COLO668 (cell line): ENCODE measurements around the gene ZBTB48.

ENCODE experiments used
- DNase-seq: peaks from one replicate; lab custom pipeline; 2025; ENCODE audit not compliant: unreplicated experiment; lab: John Stamatoyannopoulos, UW

ZBTB48 gene

DNA sequence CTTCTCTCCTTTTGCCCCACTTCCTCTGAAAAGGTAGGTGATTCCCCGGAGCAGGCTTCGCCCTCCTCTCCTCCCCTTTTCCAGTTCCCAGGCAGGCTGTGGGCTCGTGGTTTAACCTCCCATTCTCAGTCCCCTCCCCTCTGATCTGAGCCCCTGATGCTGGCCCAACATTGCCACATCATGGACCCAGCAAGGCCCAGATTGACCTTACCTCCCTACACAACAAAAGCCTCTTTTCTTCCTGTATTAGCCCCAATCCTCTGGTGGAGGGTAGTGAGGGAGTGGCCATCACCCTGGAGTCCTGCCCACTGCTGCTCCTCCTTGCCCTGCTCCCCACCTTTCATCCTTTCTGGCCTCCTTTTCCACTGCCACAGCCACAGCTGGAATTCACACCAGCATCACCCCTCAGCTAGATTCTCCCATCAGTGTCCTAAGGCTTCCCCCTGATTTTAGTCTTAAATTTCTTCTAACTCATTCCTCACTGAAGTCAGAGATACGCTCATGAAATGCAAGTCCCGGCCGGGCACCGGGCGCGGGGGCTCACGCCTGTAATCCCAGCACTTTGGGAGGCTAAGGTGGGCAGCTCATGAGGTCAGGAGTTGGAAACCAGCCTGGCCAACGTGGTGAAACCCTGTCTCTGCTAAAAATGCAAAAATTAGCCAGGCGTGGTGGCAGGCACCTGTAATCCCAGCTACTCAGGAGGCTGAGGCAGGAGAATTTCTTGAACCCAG, 7.0 kb upstream of the ZBTB48 start:
- DNase-seq: no peak

DNA sequence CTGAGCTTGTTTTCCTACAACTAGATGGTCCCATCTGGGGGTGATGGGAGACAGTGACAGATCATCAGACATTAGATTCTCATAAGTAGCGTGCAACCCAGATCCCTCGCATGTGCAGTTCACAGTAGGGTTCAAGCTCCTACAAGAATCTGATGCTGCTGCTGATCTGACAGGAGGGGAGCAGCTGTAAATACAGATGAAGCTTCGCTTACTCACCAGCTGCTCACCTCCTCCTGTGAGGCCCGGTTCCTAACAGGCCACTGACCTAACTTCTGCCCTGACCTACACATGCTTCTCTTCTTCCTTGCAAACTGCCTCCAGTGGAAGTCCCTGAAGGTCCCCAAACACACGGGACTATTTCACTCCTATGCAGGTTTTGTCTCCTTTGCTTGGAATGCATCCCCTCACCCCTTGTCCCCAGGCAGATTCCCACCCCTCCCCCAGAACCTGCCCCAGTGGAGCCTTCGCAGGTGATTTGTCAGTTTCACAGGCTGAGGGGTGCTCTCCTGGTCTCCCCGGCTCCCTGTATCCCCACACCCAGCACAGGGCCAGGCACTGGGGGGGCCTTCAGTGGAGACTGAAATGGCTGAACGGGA, 5.7 kb upstream of the ZBTB48 start:
- DNase-seq: no peak

DNA sequence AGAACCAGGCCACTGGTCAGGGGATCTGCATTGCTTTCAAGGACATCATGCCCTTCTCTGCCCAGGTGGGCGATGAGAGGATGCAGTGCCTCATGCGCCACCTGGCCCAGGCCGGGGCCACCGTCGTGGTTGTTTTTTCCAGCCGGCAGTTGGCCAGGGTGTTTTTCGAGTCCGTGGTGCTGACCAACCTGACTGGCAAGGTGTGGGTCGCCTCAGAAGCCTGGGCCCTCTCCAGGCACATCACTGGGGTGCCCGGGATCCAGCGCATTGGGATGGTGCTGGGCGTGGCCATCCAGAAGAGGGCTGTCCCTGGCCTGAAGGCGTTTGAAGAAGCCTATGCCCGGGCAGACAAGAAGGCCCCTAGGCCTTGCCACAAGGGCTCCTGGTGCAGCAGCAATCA, 5.0 kb upstream of the ZBTB48 start:
- DNase-seq: no peak

DNA sequence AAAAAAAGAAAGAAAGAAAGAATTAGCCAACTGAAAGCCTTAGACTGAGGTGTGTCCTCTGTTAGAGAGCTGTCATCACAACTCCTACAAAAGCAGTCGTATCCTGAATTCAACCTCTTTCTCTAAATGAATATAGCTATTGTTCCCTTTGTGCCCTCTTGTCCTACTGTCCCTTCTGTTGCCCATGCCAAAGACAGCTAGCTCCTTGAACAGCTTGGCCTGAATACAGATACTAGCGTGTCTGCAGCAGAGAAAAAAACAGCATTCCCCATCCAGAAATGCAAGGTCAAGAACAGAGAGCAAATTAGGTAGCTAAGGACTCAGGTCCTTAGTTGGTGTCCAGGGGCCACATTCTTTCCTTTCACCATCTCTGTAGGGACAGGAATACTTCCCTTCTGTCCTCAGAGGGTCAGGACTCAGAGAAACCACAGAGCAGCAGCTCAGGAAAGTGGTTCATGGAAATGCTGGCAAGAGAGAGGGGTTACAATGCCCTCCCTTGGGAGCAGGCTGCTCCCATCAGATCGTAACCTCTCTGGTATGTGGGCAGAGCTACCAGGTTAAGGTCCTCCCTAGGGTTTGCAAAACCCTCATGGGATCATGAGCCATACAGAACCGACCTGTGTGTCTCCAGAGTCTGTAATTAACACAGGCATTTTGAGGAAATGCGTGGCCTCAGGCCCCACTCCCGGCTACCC, 1.8 kb upstream of the ZBTB48 start:
- no peak for DNase-seq

DNA sequence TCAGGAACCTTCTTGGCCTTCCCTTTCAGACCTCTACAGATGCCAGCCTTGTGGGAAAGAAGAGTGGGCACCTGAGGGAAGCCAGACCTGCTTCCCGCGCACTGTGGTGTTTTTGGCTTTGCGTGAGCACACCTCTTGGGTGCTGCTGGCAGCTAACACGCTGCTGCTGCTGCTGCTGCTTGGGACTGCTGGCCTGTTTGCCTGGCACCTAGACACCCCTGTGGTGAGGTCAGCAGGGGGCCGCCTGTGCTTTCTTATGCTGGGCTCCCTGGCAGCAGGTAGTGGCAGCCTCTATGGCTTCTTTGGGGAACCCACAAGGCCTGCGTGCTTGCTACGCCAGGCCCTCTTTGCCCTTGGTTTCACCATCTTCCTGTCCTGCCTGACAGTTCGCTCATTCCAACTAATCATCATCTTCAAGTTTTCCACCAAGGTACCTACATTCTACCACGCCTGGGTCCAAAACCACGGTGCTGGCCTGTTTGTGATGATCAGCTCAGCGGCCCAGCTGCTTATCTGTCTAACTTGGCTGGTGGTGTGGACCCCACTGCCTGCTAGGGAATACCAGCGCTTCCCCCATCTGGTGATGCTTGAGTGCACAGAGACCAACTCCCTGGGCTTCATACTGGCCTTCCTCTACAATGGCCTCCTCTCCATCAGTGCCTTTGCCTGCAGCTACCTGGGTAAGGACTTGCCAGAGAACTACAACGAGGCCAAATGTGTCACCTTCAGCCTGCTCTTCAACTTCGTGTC, 995 bp upstream of the ZBTB48 start:
- no peak for DNase-seq

DNA sequence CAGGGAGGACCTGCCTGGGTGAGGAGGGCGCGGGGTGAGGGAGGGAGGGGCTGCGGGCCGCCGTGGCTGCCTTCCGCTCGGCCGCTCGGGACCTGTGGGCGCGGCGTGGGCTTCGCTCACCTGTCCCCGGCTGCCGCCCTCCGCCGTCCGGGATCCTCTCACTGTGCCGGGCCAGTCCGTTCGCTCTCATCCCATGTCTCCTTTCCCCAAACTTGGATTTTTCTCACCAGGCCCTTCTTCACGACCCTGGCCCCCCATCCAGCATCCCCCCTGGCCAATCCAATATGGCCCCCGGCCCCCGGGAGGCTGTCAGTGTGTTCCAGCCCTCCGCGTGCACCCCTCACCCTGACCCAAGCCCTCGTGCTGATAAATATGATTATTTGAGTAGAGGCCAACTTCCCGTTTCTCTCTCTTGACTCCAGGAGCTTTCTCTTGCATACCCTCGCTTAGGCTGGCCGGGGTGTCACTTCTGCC, 362 bp downstream of the ZBTB48 start:
- DNase-seq: no peak

DNA sequence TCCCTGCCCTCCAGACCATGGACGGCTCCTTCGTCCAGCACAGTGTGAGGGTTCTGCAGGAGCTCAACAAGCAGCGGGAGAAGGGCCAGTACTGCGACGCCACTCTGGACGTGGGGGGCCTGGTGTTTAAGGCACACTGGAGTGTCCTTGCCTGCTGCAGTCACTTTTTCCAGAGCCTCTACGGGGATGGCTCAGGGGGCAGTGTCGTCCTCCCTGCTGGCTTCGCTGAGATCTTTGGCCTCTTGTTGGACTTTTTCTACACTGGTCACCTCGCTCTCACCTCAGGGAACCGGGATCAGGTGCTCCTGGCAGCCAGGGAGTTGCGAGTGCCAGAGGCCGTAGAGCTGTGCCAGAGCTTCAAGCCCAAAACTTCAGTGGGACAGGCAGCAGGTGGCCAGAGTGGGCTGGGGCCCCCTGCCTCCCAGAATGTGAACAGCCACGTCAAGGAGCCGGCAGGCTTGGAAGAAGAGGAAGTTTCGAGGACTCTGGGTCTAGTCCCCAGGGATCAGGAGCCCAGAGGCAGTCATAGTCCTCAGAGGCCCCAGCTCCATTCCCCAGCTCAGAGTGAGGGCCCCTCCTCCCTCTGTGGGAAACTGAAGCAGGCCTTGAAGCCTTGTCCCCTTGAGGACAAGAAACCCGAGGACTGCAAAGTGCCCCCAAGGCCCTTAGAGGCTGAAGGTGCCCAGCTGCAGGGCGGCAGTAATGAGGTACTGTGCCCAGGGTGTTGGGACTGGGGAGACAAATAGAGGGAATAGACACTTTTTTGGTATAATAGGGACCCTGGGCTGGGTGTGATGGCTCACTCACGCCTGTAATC, 1.0 kb downstream of the ZBTB48 start:
- DNase-seq: no peak

DNA sequence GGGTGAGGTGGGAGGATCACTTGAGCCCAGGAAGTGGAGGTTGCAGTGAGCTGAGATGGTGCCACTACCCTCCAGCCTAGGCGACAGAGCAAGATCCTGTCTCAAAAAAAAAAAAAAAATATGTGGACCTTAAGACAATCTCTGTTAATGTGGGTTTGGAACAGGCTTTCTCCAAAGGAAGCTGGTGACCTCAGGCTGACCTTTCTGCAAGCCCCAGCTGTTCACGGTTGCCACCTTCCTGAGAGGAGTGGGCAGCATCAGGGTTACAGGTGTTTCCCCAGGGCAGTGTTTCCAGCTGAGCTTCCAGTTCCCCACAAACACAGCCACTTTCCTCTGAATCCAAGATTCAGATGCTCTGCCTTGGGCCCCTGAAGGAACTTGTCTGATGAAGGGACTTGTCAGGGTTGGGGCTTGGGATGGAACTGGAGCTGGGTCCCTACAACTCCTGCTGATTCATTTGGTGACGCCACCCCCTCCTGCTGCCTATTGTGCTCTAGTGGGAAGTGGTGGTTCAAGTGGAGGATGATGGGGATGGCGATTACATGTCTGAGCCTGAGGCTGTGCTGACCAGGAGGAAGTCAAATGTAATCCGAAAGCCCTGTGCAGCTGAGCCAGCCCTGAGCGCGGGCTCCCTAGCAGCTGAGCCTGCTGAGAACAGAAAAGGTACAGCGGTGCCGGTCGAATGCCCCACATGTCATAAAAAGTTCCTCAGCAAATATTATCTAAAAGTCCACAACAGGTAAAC, 1.9 kb downstream of the ZBTB48 start:
- peak; percentile 89 for DNase-seq

DNA sequence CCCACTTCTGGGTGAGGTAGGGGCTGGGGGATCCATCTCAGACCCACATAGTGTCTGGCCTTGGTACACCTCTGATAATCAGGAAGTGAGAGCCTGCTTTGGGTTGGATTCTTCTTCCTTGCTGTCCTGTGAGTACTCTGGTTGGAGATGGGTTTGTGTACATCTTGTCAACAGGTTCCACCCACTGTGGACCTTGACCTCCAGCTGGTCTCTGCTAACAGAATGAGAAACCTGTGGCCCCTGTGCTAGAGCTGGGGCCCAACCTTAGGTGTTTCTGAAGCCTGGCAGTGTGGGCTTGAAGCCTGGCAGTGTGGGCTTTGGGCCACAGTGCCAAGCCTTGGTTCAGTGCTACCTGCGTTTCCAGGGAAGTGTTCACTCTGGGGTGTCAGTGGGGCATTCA, 2.6 kb downstream of the ZBTB48 start:
- peak; percentile 97 for DNase-seq

DNA sequence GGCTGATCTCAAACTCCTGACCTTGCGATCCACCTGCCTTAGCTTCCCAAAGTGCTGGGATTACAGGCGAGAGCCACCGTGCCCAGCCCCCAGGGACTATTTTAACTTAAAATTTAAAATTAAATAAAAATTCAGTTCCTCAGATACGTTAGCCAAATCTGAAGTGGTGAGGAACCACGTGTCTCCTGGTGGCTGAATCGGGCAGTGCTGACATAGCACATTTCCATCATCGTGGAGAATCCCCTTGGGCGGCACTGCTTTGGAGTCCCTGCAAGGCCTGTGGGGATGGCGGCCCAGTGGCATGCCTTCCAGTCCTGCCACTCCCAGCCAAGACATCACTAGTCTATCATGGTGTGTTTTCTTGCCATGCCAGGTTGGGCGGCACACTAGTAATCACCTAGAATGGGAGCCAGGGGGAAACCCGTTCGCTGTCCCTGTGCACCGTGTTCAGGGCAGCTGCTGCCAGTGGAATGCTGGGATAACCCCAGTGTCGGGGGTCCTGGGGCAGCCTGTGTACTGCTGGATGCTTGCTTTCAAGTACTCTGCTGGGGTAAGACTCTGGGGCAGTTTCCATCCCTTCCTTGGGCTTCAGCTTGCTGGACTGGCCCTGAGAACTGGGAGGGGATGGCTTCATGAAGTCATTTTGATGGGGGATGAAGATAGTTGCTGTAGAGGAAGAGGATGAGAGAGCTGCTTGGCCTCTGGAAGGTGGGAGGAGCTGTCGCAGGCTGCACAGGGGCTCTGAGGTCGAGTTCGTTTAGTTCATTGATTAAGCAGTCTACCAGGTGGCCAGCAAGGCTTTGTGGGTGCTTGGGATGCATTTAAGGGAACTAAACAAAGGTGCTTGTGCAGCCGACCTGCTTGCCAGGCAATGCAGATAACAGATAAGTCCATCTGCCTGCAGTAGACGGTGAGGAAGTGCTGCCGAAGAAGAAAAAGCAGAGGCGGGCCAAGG, 4.6 kb downstream of the ZBTB48 start:
- DNase-seq: no peak

DNA sequence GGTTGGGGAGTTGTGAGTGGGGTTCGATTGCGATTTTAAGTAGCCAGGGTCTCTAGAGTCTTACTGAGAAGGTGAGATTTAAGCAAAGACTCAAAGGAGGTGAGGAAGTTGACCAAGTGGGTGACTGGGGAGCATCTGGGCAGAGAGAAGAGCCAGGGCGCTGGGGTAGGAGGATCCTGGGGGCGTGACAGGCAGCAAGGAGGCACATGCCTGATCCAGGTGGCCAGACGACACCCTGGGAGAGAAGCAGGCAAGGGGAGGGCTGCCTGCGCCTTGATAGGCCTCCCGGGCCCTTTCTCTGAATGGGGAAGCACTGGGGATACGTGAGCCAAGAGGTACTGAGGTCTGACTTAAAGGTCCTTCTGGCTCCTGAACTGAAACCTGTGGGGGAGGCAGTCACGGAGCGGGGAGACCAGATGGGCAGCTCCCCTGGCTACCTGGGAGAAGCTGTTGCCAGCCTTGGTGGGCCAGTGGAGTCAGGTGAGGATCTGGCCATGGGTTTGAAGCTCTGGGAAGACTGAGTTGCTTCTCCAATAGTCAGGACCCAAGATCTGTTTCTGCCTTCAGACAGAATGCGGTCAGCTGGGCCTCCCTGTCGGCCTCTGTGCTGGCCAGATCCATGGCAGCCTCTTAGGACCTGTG, 5.4 kb downstream of the ZBTB48 start:
- no peak for DNase-seq

DNA sequence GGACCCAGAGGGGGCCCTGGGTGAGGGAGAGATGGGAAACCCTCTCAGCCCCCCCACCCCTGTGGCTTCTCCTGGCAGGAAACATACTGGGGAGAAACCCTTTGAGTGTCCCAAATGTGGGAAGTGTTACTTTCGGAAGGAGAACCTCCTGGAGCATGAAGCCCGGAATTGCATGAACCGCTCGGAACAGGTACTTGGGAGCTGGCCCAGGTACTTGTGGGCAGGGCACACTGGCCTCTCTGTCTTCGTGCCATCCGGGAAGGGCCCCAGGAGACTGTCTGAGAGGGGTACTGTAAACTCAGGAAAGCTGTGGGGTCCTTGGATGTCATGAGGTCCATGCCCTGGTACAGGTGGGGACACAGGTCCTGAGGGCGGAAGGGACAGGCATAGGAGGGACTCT, 6.0 kb downstream of the ZBTB48 start:
- DNase-seq: no peak

DNA sequence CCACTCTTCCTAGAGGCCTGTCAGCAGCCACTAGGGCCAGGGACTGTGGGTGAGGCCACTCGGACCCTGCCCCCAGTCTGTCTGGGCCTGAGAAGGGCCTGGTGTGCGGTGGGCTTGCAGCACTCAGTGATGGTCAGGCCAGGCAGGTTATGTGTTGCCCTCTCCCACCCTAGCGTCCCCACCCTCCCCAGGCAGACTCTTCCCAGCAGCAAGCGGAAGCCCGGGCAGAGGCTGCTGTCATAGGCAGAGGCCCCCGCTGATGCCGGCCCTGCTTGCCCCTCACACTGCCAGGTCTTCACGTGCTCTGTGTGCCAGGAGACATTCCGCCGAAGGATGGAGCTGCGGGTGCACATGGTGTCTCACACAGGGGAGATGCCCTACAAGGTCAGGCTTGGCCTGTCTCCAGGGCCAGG, 6.6 kb downstream of the ZBTB48 start:
- no peak for DNase-seq

DNA sequence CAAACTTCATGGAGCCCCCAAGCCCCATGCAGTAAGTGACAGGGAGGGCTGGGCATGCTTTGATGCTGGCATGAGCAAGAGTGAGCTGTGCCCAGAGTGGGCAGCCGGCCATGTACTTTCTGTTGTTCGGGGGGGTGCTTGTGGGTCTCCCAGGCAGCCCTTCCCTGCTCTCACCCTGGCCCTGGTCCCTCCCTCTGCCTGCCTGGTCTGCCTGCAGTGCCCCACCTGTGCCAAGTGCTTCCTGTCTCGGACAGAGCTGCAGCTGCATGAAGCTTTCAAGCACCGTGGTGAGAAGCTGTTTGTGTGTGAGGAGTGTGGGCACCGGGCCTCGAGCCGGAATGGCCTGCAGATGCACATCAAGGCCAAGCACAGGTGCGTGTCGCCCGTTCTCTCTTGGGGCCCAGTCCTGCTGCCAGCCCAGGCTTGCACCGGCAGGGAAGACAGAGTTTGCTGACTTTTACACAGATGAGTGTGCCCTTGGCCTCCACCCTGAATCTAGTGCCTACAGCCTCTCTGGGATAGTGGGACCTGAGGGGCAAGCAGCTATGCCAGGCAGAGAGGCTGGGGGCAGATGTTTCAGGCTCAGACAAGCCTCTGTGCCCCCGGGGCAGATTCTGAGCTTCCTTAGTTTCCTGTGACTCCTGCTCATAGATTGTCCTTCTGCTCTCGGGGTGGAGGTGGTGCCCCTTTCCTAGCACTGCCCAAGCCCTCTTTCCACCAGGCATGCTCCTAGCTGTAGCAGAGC, 7.6 kb downstream of the ZBTB48 start:
- no peak for DNase-seq

DNA sequence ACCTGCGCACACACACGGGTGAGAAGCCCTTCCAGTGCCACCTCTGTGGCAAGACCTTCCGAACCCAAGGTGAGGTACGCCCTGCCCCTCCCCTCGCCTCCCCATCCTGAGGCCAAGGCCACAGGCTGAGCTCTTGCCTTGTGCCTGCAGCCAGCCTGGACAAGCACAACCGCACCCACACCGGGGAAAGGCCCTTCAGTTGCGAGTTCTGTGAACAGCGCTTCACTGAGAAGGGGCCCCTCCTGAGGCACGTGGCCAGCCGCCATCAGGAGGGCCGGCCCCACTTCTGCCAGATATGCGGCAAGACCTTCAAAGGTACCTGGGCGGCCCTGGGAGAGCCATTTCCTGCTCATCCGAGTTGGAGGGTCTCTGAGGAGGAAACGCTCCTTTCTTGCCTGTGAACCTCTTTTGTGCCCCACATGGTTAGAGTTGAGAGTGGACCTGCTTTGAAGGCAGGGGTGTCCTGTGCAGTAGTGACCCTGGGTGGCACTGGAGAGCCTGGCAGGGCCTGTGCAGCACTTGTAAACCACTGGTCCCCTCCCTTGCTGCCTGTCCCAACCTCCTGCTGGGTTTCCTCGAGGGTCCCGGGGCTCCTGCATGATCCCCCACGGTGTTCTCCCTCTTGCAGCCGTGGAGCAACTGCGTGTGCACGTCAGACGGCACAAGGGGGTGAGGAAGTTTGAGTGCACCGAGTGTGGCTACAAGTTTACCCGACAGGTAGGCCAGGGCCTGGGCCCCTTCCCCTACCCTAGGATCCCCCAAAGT, 8.5 kb downstream of the ZBTB48 start:
- no peak for DNase-seq

DNA sequence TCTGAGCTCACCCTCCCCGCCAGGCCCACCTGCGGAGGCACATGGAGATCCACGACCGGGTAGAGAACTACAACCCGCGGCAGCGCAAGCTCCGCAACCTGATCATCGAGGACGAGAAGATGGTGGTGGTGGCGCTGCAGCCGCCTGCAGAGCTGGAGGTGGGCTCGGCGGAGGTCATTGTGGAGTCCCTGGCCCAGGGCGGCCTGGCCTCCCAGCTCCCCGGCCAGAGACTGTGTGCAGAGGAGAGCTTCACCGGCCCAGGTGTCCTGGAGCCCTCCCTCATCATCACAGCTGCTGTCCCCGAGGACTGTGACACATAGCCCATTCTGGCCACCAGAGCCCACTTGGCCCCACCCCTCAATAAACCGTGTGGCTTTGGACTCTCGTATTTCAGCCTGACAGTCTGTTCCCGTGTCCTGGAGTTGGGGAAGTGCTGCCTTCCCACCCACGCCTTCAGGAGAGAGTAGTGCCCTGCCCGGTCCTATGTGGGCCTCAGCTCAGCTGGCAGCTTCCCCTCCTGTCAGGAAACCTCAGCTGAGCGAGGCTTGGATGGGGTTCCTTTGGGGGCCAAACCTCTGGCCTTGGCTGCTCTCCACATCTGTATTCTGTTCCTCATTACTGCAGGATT, 9.2 kb downstream of the ZBTB48 start:
- DNase-seq: no peak

DNA sequence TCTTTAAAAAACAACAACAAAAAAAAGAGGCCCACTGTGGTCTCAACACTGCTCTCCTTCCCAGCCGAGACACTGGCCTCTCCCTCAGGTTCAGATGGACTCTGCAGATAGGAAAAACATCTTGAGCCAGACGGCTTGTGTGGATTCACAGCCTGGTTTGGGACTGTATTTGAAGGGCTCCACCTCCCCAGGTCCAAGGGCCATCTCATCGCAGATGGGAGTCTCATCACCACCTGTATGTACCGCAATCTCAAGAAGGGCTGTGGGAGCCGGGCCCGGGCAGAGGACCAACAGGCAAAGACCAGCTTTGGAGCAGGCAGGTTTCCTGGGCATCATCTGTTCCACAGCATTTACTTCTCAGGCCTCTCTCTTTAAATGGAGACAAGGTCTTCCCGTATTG, 10.3 kb downstream of the ZBTB48 start:
- no peak for DNase-seq
